Hepatocyte (in vitro differentiated cells): ENCODE measurements around the gene PEDS1.

Source experiments
- EZH2 ChIP-seq: fragments of 200-600 bp; sonication (generic); IDR thresholded peaks from 2 replicates; pipeline ENCODE4 v1.6.1; 2016; ENCODE audit warnings: antibody characterized with exemption, mild to moderate bottlenecking, borderline replicate concordance
- EZH2phosphoT487 ChIP-seq: fragments of 200-600 bp; sonication (generic); IDR thresholded peaks from one replicate; pipeline ENCODE4 v1.6.1; 2018; ENCODE audit warnings: antibody characterized with exemption, mild to moderate bottlenecking, low read depth, moderate library complexity; ENCODE audit not compliant: unreplicated experiment, severe bottlenecking
- TF ChIP-seq, protein P1 (sequence below): fragments of 200-600 bp; sonication (generic); IDR thresholded peaks from 2 replicates; pipeline ENCODE4 v1.5.1; 2016; ENCODE audit warnings: antibody characterized with exemption, mild to moderate bottlenecking; ENCODE audit not compliant: poor library complexity

DNA sequence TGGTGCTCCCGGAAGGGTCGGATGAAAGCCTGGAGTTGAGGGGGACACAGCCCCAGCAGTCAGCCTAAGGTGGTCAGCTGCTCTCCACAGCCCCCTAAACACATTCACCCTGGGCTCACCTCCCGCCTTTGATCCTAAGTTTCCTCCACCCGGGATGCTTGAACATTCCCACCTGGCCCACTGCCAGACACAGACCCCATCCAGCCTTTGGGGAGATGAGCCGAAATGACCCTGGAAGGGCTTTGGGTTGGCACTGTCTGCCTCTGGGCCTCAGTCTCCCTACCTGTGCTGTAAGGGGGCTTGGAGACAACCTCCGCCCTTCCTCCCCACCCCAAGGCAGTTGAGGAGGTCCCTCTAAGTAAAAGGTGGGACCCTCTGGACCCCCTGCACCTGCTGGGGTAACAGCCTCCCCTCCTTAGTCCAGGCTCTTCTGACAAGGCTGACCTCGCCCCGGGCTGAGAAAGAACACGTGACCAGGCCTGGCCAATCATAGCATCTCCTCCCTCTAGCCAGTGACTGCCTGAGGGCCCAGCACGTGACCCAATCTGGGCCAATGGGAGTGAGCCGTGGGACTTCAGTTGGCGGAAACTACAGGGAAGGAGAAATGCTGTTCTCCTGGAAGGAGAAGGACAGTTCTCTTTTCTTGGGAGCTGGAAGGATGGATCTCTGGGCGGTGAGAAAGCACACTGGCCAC is 23.7 kb downstream of the PEDS1 start:
- TF ChIP-seq, protein P1, sequence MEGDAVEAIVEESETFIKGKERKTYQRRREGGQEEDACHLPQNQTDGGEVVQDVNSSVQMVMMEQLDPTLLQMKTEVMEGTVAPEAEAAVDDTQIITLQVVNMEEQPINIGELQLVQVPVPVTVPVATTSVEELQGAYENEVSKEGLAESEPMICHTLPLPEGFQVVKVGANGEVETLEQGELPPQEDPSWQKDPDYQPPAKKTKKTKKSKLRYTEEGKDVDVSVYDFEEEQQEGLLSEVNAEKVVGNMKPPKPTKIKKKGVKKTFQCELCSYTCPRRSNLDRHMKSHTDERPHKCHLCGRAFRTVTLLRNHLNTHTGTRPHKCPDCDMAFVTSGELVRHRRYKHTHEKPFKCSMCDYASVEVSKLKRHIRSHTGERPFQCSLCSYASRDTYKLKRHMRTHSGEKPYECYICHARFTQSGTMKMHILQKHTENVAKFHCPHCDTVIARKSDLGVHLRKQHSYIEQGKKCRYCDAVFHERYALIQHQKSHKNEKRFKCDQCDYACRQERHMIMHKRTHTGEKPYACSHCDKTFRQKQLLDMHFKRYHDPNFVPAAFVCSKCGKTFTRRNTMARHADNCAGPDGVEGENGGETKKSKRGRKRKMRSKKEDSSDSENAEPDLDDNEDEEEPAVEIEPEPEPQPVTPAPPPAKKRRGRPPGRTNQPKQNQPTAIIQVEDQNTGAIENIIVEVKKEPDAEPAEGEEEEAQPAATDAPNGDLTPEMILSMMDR, result no peak
- TF ChIP-seq EZH2, result no peak
- no peak for TF ChIP-seq EZH2phosphoT487
